ENCODE data around the gene CD200R1.
"Not testable (repeated sequence)": the region's sequence is repeated elsewhere in the genome, so short reads cannot be mapped to it uniquely, and the experiment has no call there.

The CD200R1 gene

GRCh38 chr3:112973325-112974177 lies 1.4 kb downstream of the CD200R1 start:
- FAIRE-seq, result no peak

GRCh38 chr3:112972158-112972557 lies 2.7 kb downstream of the CD200R1 start:
- FAIRE-seq, result no peak

- FAIRE-seq, result no peak
These were observed 7.1 kb downstream of the CD200R1 start for GRCh38 chr3:112967828-112968227.

- FAIRE-seq, result no peak
These were observed 7.5 kb downstream of the CD200R1 start for GRCh38 chr3:112967425-112967824.

- FAIRE-seq, result no peak
These were observed 8.3 kb downstream of the CD200R1 start for GRCh38 chr3:112966633-112967032.

GRCh38 chr3:112965656-112966055 lies 9.2 kb downstream of the CD200R1 start:
- no peak for FAIRE-seq

- no peak for FAIRE-seq
These were observed 11.2 kb downstream of the CD200R1 start for GRCh38 chr3:112963683-112964082.

GRCh38 chr3:112958811-112959560 lies 15.9 kb downstream of the CD200R1 start:
- FAIRE-seq, result no peak

GRCh38 chr3:112956351-112956750 lies 18.6 kb downstream of the CD200R1 start:
- no peak for FAIRE-seq

GRCh38 chr3:112948346-112948838 lies 26.5 kb downstream of the CD200R1 start:
- FAIRE-seq, result no peak

GRCh38 chr3:112931736-112932521 lies 43.0 kb downstream of the CD200R1 start:
- FAIRE-seq, result no peak

GRCh38 chr3:112930771-112931170 lies 44.1 kb downstream of the CD200R1 start:
- no peak for FAIRE-seq

- FAIRE-seq, result no peak
These were observed 48.9 kb downstream of the CD200R1 start for GRCh38 chr3:112925969-112926368.

- no peak for FAIRE-seq
These were observed 49.3 kb downstream of the CD200R1 start for GRCh38 chr3:112925560-112925959.

- not testable (repeated sequence) for FAIRE-seq
These were observed 55.4 kb downstream of the CD200R1 start for GRCh38 chr3:112919541-112919940.

- no peak for FAIRE-seq
These were observed 66.7 kb downstream of the CD200R1 start for GRCh38 chr3:112908252-112908651.

- no peak for FAIRE-seq
These were observed 70.1 kb downstream of the CD200R1 start for GRCh38 chr3:112904786-112905185.

GRCh38 chr3:112900113-112900512 lies 74.8 kb downstream of the CD200R1 start:
- no peak for FAIRE-seq

- no peak for FAIRE-seq
These were observed 77.1 kb downstream of the CD200R1 start for GRCh38 chr3:112897791-112898190.

GRCh38 chr3:112894258-112894657 lies 80.6 kb downstream of the CD200R1 start:
- no peak for FAIRE-seq

GRCh38 chr3:112889357-112889756 lies 85.5 kb downstream of the CD200R1 start:
- no peak for FAIRE-seq

GRCh38 chr3:112888381-112889085 lies 86.4 kb downstream of the CD200R1 start:
- FAIRE-seq, result no peak
